Parathyroid adenoma (tissue), 2 donors: ENCODE results near the gene ADARB2.

Experiments used
- H2AFZ ChIP-seq: fragments of 300-600 bp; sonication (generic); one replicate; pipeline ENCODE4 v1.7.0; 2017; ENCODE audit warnings: antibody characterized with exemption, mild to moderate bottlenecking
- H3K27ac ChIP-seq: fragments of 300-600 bp; sonication (generic); one replicate; pipeline ENCODE4 v1.7.0; 2017
- H3K27me3 ChIP-seq: fragments of 300-600 bp; sonication (generic); one replicate; pipeline ENCODE4 v1.7.0; 2017; ENCODE audit warnings: low read length; ENCODE audit not compliant: control insufficient read depth, insufficient read depth
- H3K36me3 ChIP-seq: fragments of 300-600 bp; sonication (generic); one replicate; pipeline ENCODE4 v1.7.0; 2017; ENCODE audit warnings: low read length; ENCODE audit not compliant: control insufficient read depth, insufficient read depth
- H3K4me1 ChIP-seq: fragments of 300-600 bp; sonication (generic); one replicate; pipeline ENCODE4 v1.7.0; 2017; ENCODE audit warnings: control low read depth
- H3K4me2 ChIP-seq: fragments of 300-600 bp; sonication (generic); one replicate; pipeline ENCODE4 v1.7.0; 2017; ENCODE audit warnings: low read length
- H3K4me3 ChIP-seq: fragments of 300-600 bp; sonication (generic); one replicate; pipeline ENCODE4 v1.7.0; 2017; ENCODE audit warnings: low read depth, low read length
- H3K79me2 ChIP-seq: fragments of 300-600 bp; sonication (generic); one replicate; pipeline ENCODE4 v1.7.0; 2017; ENCODE audit warnings: control low read depth
- H3K9ac ChIP-seq: fragments of 300-600 bp; sonication (generic); one replicate; pipeline ENCODE4 v1.7.0; 2017; ENCODE audit warnings: mild to moderate bottlenecking
- H3K9me3 ChIP-seq: fragments of 300-600 bp; sonication (generic); one replicate; pipeline ENCODE4 v1.7.0; 2017; ENCODE audit warnings: low read length; ENCODE audit not compliant: control insufficient read depth
- CTCF ChIP-seq: fragments of 300-600 bp; sonication (generic); IDR thresholded peaks from one replicate; pipeline ENCODE4 v1.7.0; 2017; ENCODE audit warnings: antibody characterized with exemption, mild to moderate bottlenecking
- donor health status: primary hyperparathyroidism.

The ADARB2 gene

GRCh38 chr10:1669433-1669832 is 67.9 kb downstream of the ADARB2 start:
- Histone ChIP-seq H3K79me2 (no peaks in the 10 kb centered on the region), H3K27me3 (no peaks in the 10 kb centered on the region)

GRCh38 chr10:1668399-1668798 is 68.9 kb downstream of the ADARB2 start:
- no peak overlapping the region for H3K4me2 ChIP-seq
- H3K79me2 ChIP-seq = no peaks in the 10 kb centered on the region
- no peaks in the 10 kb centered on the region for H3K36me3 ChIP-seq
- H3K4me1 ChIP-seq = no peaks in the 10 kb centered on the region
- H3K4me3 ChIP-seq = no peak overlapping the region
- no peak overlapping the region for H3K9ac ChIP-seq
- no peak overlapping the region for H2AFZ ChIP-seq
- no peak for TF ChIP-seq CTCF
- no peak overlapping the region for H3K27ac ChIP-seq
- no peaks in the 10 kb centered on the region for H3K9me3 ChIP-seq
- no peaks in the 10 kb centered on the region for H3K27me3 ChIP-seq

More at GRCh38 chr10:1669433-1669832, 67.9 kb downstream of the ADARB2 start:
- H3K4me3 ChIP-seq = no peak overlapping the region
- no peaks in the 10 kb centered on the region for H3K4me1 ChIP-seq
- TF ChIP-seq CTCF = no peak
- H3K4me2 ChIP-seq = no peak overlapping the region
- no peak overlapping the region for H2AFZ ChIP-seq
- H3K9me3 ChIP-seq = no peaks in the 10 kb centered on the region
- no peak overlapping the region for H3K27ac ChIP-seq
- no peak overlapping the region for H3K9ac ChIP-seq
- H3K36me3 ChIP-seq = no peaks in the 10 kb centered on the region

- no peaks in the 10 kb centered on the region for H3K36me3 ChIP-seq
- H3K4me1 ChIP-seq = no peaks in the 10 kb centered on the region
- H3K9me3 ChIP-seq = no peaks in the 10 kb centered on the region
- H3K27ac ChIP-seq = no peak overlapping the region
- no peaks in the 10 kb centered on the region for H3K27me3 ChIP-seq
- no peak overlapping the region for H3K9ac ChIP-seq
- no peak overlapping the region for H3K4me3 ChIP-seq
- no peak overlapping the region for H2AFZ ChIP-seq
- H3K79me2 ChIP-seq = no peaks in the 10 kb centered on the region
- no peak overlapping the region for H3K4me2 ChIP-seq
- no peak for TF ChIP-seq CTCF
Measured at GRCh38 chr10:1667392-1667791, 69.9 kb downstream of the ADARB2 start.

GRCh38 chr10:1666147-1666546 is 71.2 kb downstream of the ADARB2 start:
- Histone ChIP-seq H3K4me2 (no peak overlapping the region), H3K79me2 (no peaks in the 10 kb centered on the region), H3K9me3 (no peaks in the 10 kb centered on the region), H3K4me3 (no peak overlapping the region), H3K27ac (no peak overlapping the region), H3K36me3 (no peaks in the 10 kb centered on the region), H2AFZ (no peak overlapping the region), H3K9ac (no peak overlapping the region), H3K4me1 (no peaks in the 10 kb centered on the region), H3K27me3 (no peaks in the 10 kb centered on the region)
- TF ChIP-seq CTCF = no peak

GRCh38 chr10:1665681-1666080 is 71.6 kb downstream of the ADARB2 start:
- TF ChIP-seq CTCF = no peak
- Histone ChIP-seq H3K27ac (no peak overlapping the region), H3K9ac (no peak overlapping the region), H3K27me3 (no peaks in the 10 kb centered on the region), H3K4me1 (no peaks in the 10 kb centered on the region), H3K4me3 (no peak overlapping the region), H3K36me3 (no peaks in the 10 kb centered on the region), H3K79me2 (no peaks in the 10 kb centered on the region), H2AFZ (no peak overlapping the region), H3K9me3 (no peaks in the 10 kb centered on the region), H3K4me2 (no peak overlapping the region)
